Measurements from ENCODE around the gene CENPO. TPM values are rescaled to one million over a fixed set of nuclear protein-coding genes. Genes with fewer than 3 reads are reported as not detected.

Gene CENPO
- total RNA-seq, 2 donors from 2014 or later: 2.6 to 3.9 TPM

- intact Hi-C loops (cut with DNase I): no loop called here
- DNase-seq (ENCODE audit: low spot score): no peak
Observed at GRCh38 chr2:24852026-24852425, 58.8 kb downstream of the CENPO start.

- intact Hi-C loops (cut with DNase I): no loop called here
Observed at GRCh38 chr2:24852431-24853020, 59.3 kb downstream of the CENPO start.

DNA sequence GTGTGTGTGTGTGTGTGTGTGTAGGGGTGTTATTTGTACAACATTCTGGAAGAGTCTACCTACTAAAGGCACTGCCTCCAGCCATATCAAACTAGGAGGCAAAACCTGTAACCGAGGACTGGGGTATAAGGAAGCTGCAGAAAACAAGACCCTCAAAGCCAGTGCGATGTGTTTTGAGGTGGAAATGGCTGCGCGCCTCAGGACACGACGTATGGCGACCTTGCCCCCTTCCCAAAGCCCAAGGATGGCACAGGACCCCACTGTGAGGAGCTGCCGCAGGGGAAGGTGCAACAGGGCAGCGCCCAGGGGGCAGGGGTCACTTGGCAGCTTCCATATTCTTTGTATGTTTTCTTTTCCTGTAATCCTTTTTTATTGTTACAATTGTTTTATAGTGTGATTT is 59.8 kb downstream of the CENPO start:
- intact Hi-C loops (cut with DNase I): no loop called here
- DNase-seq (ENCODE audit: low spot score): no peak

More at GRCh38 chr2:24852431-24853020, 59.3 kb downstream of the CENPO start:
- DNase-seq (ENCODE audit: low spot score): no peak

DNA sequence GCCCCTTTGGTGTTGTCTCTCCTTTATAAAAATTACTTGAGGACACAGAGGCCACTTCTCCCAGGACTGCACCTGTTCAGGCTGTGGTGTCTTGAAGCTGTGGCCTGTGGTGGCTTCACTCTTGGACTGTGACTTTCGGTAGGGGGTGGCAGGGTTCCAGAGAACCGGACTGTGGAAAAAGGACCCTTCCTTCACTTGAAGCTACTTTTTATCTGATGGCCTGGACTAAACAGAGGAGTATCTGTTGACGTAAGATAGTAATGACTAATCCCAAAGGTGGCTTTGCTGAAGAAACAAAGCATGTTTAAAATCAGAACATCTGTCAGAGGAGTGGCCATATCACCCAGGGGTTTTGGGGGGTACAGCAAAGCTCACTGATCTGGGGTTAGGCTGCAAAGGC is 60.8 kb downstream of the CENPO start:
- intact Hi-C loops (cut with DNase I): no loop called here
- no peak for DNase-seq (ENCODE audit: low spot score)

DNA sequence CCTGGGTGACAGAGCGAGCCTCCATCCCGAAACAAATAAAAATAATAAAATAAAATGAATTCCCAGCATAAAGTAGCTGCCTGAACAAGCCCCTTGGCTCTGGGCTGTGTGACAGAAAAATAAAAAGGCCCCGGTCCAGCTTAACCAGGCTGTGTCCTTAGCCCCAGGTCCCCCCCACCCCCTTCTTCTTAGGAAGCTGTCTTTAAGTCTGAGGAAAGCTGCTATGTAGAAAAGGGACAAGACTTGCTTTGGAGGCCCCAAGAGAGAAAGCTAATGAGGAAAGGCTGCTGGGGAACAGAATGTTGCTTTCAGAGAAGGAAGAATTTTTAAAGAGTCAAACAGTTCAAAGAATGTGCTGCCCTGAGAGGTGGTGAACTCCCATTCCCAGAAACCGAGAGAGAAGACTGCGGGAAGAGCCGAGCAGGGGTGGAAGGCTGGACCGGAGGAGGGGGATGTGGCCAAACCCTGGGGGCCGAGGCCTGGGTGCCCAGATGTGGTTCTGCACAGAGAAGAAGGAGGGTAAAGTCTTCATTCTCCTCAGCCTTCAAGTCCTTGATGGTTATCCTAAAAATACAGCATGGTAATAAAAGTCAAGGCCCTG is 61.9 kb downstream of the CENPO start:
- no peak for DNase-seq (ENCODE audit: low spot score)
- intact Hi-C loops (cut with DNase I): no loop called here

- DNase-seq (ENCODE audit: low spot score): peak; percentile 90
- intact Hi-C loops (cut with DNase I): no loop called here
Observed at GRCh38 chr2:24855726-24856125, 62.5 kb downstream of the CENPO start.

DNA sequence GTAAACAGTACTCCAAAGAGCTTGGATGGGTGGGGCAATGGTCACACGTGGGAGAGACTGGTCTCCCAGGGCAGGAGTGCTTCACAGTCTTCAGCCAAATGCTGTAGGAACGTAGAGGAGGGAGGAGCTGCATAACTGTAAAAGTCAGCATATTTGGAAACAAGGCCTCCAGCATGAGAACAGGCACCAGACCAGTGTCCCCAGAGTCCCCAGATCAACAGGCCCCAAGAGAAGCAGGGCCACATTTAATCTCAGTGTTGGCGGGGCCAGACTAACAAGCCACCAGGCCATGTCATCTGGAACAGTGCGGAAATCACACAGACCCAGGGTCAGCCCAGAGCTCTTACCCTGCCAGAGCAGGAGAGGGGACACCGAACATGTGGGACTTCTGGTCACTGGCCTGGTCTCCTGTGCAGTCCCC is 63.6 kb downstream of the CENPO start:
- intact Hi-C loops (cut with DNase I): no loop called here
- DNase-seq (ENCODE audit: low spot score): no peak

DNA sequence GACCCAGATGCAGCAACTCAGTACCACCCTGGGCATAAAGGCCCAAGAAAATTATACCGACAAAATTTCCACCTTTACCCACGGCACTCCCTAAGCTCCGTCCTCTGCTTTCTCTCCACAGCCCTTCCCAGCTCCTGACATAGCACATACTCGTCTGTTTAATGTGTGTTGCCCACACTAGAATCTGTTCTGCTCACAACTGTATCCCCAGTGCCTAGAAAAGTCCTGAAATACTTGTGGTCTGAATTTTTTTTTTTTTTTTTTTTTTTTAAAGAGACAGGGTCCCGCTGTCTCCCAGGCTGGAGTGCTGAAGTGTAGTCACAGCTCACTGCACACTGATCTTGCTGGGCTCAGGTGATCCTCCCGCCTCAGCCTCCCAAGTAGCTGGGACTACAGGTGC is 64.5 kb downstream of the CENPO start:
- DNase-seq (ENCODE audit: low spot score): no peak
- intact Hi-C loops (cut with DNase I): no loop called here

- no peak for DNase-seq (ENCODE audit: low spot score)
Observed at GRCh38 chr2:24858996-24859395, 65.8 kb downstream of the CENPO start.

GRCh38 chr2:24859968-24860600 is 66.9 kb downstream of the CENPO start:
- no peak for DNase-seq (ENCODE audit: low spot score)

More at GRCh38 chr2:24858996-24859395, 65.8 kb downstream of the CENPO start:
- intact Hi-C loops (cut with DNase I): no loop called here

DNA sequence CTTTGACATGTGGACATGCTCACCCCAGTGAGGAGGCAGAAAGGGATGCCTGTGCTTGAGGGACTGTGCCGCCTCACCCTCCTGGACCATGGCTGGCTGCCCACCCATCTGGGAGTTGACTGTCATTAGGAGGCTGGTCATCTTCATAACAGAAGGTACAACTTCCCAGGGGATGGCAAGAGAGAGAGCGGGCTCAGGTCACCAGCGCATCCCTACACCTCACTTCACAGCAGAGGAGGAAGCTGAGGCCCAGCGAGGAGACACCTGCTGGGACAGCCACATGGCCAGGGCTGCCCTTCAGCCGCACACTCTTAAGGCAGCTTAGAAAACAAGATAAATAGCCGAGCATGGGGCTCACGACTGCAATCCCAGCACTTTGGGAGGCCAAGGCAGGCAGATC is 67.4 kb downstream of the CENPO start:
- intact Hi-C loops (cut with DNase I): loop anchor here in 1 of 2 donors (5.0 kb wide), 1 partner anchor 347 kb away; no protein-coding TSS in a partner anchor
- DNase-seq (ENCODE audit: low spot score): no peak

More at GRCh38 chr2:24859968-24860600, 66.9 kb downstream of the CENPO start:
- intact Hi-C loops (cut with DNase I): loop anchor here in 1 of 2 donors (5.0 kb wide), 1 partner anchor 347 kb away; no protein-coding TSS in a partner anchor

DNA sequence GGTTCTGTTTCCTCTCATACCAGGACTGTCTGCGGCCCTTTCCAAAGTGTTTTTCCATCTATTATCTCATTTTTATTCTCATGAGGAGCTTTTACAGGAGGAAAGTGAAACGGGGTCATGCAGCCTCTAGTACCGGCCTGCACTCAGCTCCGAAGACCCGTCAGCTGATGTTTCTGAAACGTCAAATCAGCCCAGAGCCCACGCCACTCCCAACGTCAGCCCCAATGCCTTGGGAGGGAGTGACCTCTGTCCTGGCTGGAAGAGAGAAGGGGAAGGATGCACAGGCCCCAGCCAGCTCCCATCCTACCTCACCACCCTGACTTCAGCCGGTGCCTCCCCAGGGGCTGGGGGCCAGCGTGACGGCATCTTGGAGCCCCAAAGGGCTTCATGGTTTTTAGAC is 68.3 kb downstream of the CENPO start:
- no peak for DNase-seq (ENCODE audit: low spot score)

DNA sequence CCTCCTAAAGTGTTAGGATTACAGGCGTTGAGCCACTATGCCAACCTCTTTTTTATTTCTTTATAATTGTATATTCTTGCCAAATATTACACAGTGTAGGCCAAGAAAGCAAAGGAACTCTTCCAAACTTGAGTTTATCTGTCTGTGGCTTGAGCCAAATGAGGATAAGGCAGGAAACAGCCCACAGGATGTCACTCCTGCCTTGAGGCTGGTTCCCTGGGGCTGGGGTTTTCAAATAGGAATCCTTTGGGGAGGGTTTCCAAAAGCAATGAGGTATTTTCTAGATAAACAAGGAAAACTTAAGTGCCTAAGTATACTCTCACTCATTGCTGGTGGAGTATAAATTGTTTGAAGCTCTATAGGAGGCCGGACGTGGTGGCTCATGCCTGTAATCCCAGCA is 70.4 kb downstream of the CENPO start:
- intact Hi-C loops (cut with DNase I): loop anchor here in 1 of 2 donors (1.0 to 5.0 kb wide), 2 partner anchors 49 to 344 kb away; no protein-coding TSS in a partner anchor
- DNase-seq (ENCODE audit: low spot score): no peak

More for the DNA sequence above, 68.3 kb downstream of the CENPO start:
- intact Hi-C loops (cut with DNase I): loop anchor here in 1 of 2 donors (5.0 kb wide), 1 partner anchor 346 kb away; no protein-coding TSS in a partner anchor

DNA sequence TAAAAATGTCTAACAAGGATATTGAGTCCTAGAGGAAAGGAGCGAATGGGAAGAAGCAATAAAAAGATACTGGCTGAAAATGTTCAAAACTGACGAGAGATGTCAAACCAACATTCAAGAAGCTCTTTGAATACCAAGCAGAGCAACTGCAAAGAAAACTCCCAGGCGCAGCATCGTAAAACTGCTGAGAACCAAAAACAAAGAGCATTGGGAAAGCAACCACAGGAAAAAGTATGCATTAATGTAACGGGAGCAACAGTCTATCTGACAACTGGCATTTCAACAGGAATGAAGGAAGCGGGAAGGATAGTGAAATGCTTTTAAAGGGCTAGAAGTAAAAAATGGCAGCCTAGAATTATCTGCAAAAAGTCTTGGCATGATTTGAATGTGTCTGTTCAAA is 73.7 kb downstream of the CENPO start:
- intact Hi-C loops (cut with DNase I): loop anchor here in 1 of 2 donors (1.0 kb wide), 1 partner anchor 49 kb away; no protein-coding TSS in a partner anchor
- DNase-seq (ENCODE audit: low spot score): no peak

- DNase-seq (ENCODE audit: low spot score): no peak
- intact Hi-C loops (cut with DNase I): no loop called here
Observed at GRCh38 chr2:24870440-24870839, 77.2 kb downstream of the CENPO start.

DNA sequence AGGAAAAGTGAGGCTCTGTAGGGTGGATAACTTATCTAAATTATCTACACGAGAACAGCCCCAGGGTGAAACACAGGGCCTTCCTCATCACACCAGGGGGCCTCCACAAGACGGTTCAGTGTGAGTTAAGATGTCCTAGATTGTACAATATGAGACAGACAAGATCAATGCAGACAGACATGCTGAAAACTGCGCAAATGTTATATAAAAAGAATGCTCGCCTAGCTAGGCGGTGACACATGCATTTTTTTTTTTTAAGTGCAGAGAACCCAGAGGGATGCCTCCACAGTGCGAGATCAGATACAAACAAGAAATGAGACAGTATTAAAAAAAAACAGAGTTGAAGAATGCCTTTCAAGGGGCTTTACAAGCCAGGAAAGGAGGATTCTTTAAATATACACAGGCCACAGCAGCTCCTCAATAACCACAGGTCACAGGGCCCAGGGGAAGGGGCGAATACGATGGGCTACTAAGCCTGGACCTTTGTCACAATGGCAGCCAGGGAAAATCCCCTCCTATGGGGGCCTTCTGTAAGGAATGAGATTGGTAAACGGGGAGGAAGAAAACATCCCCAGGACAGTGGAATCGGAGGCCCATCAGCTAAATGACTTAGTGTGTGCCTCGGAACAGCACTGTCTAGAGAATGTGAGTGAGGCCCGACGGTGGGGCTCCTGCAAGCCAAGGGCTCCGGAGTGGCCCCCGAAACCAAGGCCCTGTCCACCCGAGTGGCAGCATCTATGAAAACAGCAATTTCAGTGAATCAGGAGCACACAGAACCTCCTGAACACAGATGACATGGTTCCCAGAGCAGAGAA is 77.9 kb downstream of the CENPO start:
- no peak for DNase-seq (ENCODE audit: low spot score)
- intact Hi-C loops (cut with DNase I): no loop called here

DNA sequence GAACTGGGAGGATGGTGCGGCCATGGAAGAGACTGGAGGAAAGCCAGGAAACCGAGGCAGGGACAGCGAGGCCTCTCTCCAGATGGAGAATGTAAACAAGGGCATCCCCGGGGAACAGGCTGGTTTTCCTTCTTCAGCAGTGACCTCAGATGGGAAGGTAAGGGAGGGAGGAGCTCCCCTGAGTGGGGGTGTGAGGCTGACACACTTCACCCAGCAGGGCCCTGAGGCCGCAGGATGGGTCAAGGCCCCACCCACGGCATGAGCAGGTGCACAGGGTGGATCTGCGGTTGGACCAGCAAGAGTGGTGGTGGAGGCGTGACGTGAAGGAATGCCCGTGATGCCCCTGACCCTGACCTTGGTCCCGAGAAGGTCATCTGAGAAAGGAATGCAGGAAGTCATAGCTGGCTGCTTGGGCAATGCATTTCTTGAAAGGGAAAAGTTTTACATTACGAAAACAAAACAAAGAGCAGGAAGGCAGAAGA is 78.7 kb downstream of the CENPO start:
- DNase-seq (ENCODE audit: low spot score): no peak
- intact Hi-C loops (cut with DNase I): no loop called here

Data from posterior vena cava (tissue), 2 donors.